Endothelial cell of umbilical vein (primary cell): ENCODE data around the gene FILIP1. TPM values are rescaled to one million over a fixed set of nuclear protein-coding genes. Genes with fewer than 3 reads are reported as not detected.
A peak's percentile ranks its signal among the peaks of the same experiment; 100 is the strongest.

Source experiments
- BruUV-seq: library from RNA; stranded (reverse); fragments of 400-500 nt; replicated peaks from 2 replicates; lab custom pipeline; 2021; lab: Mats Ljungman, UMichigan
- CTCF ChIA-PET: fragments of 300-600, 350-600 bp; sonication (Branson Sonifier 250); formaldehyde crosslinking; loops from one replicate; lab custom pipeline; 2021; ENCODE audit warnings: antibody characterized with exemption, inconsistent platforms; lab: Charles Lee
- POLR2A ChIA-PET: fragments of 300-600, 350-600 bp; sonication (Branson Sonifier 250); formaldehyde crosslinking; loops from one replicate; lab custom pipeline; 2021; ENCODE audit warnings: antibody characterized with exemption, inconsistent platforms; lab: Charles Lee
- DNase-seq: peaks from one replicate; pipeline ENCODE4 v3.0.0-alpha.2; 2011; ENCODE audit warnings: low read depth, low spot score
- FAIRE-seq: peaks from 2 replicates; lab custom pipeline; 2011; peaks lifted over from hg19 to GRCh38; lab: Jason Lieb, UNC
- H2AFZ ChIP-seq: 2 replicates; pipeline ENCODE4 v1.6.0; 2012; ENCODE audit warnings: low read depth, low read length, control low read depth, inconsistent platforms
- H3K27ac ChIP-seq: 2 replicates; pipeline ENCODE4 v1.5.1; 2011; ENCODE audit warnings: low read depth, mild to moderate bottlenecking, control low read depth, low read length, moderate library complexity; ENCODE audit not compliant: insufficient read depth
- H3K27me3 ChIP-seq, 2 experiments: 2 replicates each; pipeline versions ENCODE4 v1.6.0 to v1.6.1; 2011; ENCODE audit warnings: low read length in 2 of 2, mixed read lengths in 1 of 2; ENCODE audit not compliant: control insufficient read depth in 2 of 2, insufficient read depth in 2 of 2
- H3K36me3 ChIP-seq, 2 experiments: 2 replicates in 1 of 2; 3 replicates in 1 of 2; pipeline ENCODE4 v1.5.1; 2011; ENCODE audit warnings: low read length in 2 of 2, mild to moderate bottlenecking in 1 of 2, moderate library complexity in 1 of 2; ENCODE audit not compliant: control insufficient read depth in 2 of 2, insufficient read depth in 2 of 2; ENCODE audit errors: extremely low read depth in 1 of 2
- H3K4me1 ChIP-seq: 3 replicates; pipeline ENCODE4 v1.5.1; 2011; ENCODE audit warnings: mild to moderate bottlenecking, low read length; ENCODE audit not compliant: control insufficient read depth, insufficient read depth; ENCODE audit errors: extremely low read depth
- H3K4me2 ChIP-seq: 2 replicates; pipeline ENCODE4 v1.6.1; 2011; ENCODE audit warnings: low read length, control low read depth, mixed read lengths; ENCODE audit not compliant: insufficient read depth
- H3K4me3 ChIP-seq, 3 experiments: fragments of 200-600 bp in 1 of 3; sonication (generic), shearing (Covaris generic) in 1 of 3; replicated peaks in 1 of 3; 2 replicates each; pipeline ENCODE4 v1.5.1; 2011 to 2016; ENCODE audit warnings: control low read depth in 3 of 3, low read length in 3 of 3, mild to moderate bottlenecking in 2 of 3, inconsistent platforms in 1 of 3, low read depth in 1 of 3, moderate library complexity in 1 of 3; ENCODE audit not compliant: insufficient read depth in 1 of 3
- H3K79me2 ChIP-seq: 2 replicates; pipeline ENCODE4 v1.6.0; 2012; ENCODE audit warnings: low read length, inconsistent platforms; ENCODE audit not compliant: control insufficient read depth, insufficient read depth
- H3K9ac ChIP-seq: replicated peaks from 2 replicates; pipeline ENCODE3; 2011; ENCODE audit warnings: low read length, control low read depth; ENCODE audit not compliant: insufficient read depth; ENCODE audit errors: extremely low read depth
- H3K9me1 ChIP-seq: replicated peaks from 3 replicates; pipeline ENCODE4 v1.6.0; 2011; ENCODE audit warnings: mild to moderate bottlenecking, low read length; ENCODE audit not compliant: control insufficient read depth, insufficient read depth; ENCODE audit errors: extremely low read depth
- H3K9me3 ChIP-seq: replicated peaks from 2 replicates; pipeline ENCODE4 v1.5.1; 2012; ENCODE audit warnings: low read length, inconsistent platforms; ENCODE audit not compliant: control insufficient read depth, insufficient read depth
- H4K20me1 ChIP-seq: replicated peaks from 2 replicates; pipeline ENCODE3; 2011; ENCODE audit warnings: mild to moderate bottlenecking, low read length; ENCODE audit not compliant: control insufficient read depth, insufficient read depth; ENCODE audit errors: extremely low read depth
- CTCF ChIP-seq, 2 donors: IDR thresholded peaks; 1 replicate in 1 of 2; 2 replicates in 1 of 2; pipeline ENCODE4 v1.5.1; 2011; ENCODE audit warnings: low read length in 2 of 2, mild to moderate bottlenecking in 2 of 2, moderate library complexity in 2 of 2, control low read depth in 1 of 2, inconsistent platforms in 1 of 2, low read depth in 1 of 2; ENCODE audit not compliant: insufficient read depth in 1 of 2; ENCODE audit errors: extremely low read depth in 1 of 2
- EZH2 ChIP-seq: IDR thresholded peaks from 2 replicates; pipeline ENCODE4 v1.6.1; 2012; ENCODE audit warnings: borderline replicate concordance, low read depth, mild to moderate bottlenecking, moderate library complexity, low read length, inconsistent platforms; ENCODE audit not compliant: severe bottlenecking
- FOS ChIP-seq: IDR thresholded peaks from 2 replicates; pipeline ENCODE4 v1.6.1; 2011; ENCODE audit warnings: mild to moderate bottlenecking, low read length, moderate library complexity, borderline replicate concordance; ENCODE audit not compliant: insufficient read depth
- GATA2 ChIP-seq: IDR thresholded peaks from 2 replicates; pipeline ENCODE4 v1.7.0; 2011; ENCODE audit warnings: low read depth, mild to moderate bottlenecking, moderate library complexity, mixed read lengths, low read length; ENCODE audit not compliant: insufficient read length, insufficient read depth
- JUN ChIP-seq: IDR thresholded peaks from 2 replicates; pipeline ENCODE4 v1.6.1; 2011; ENCODE audit warnings: borderline replicate concordance, low read depth; ENCODE audit not compliant: insufficient read length, insufficient read depth
- MYC ChIP-seq: IDR thresholded peaks from one replicate; pipeline ENCODE4 v1.6.1; 2011; ENCODE audit warnings: mild to moderate bottlenecking, low read depth, low read length
- POLR2A ChIP-seq: IDR thresholded peaks from 2 replicates; pipeline ENCODE4 v1.6.1; 2012; ENCODE audit warnings: low read depth, mild to moderate bottlenecking, control low read depth, low read length
- dilution Hi-C: fragments of 300-500 bp; cut with MboI; formaldehyde crosslinking; loops from one replicate; pipeline ENCODE4 v1.15.0; 2019; ENCODE audit warnings: low sequenced_read_pairs; ENCODE audit not compliant: extremely low pct_ligation_motif_present
- intact Hi-C: fragments of 100-400 bp; cut with micrococcal nuclease; formaldehyde crosslinking; loops from one replicate; pipeline ENCODE4 v1.10.0; 2022
- polyA plus RNA-seq, 4 experiments: library from polyadenylated mRNA; depleted of rRNA in 3 of 4; stranded (reverse) in 3 of 4; unstranded in 1 of 4; fragments of >200 nt; gene quantifications; 2 replicates each; pipeline versions ENCODE4 v1.2.1 to v1.2.3, GENCODE V29; 2011 to 2012; ENCODE audit warnings: missing spikeins in 1 of 4
- total RNA-seq: library from RNA; stranded (reverse); gene quantifications from 2 replicates; pipeline ENCODE4 v1.2.3, GENCODE V29; 2021
- TF ChIP-seq, protein P1 (sequence below): IDR thresholded peaks from 2 replicates; pipeline ENCODE4 v1.6.1; 2011; ENCODE audit not compliant: insufficient read depth, insufficient read length

FILIP1 gene
- total and polyA plus RNA-seq, 2 donors (not counting 3 experiments of a cell fraction or from before 2014, with no cell fraction given): 2.8 to 13.7 TPM

- Histone ChIP-seq H3K27ac (no peak overlapping the region), H3K27me3 (no peaks in the 10 kb centered on the region), H3K9ac (no peak overlapping the region), H2AFZ (peak overlapping the region; percentile 75), H3K36me3 (no peaks in the 10 kb centered on the region), H4K20me1 (no peaks in the 10 kb centered on the region), H3K4me2 (no peak overlapping the region), H3K9me1 (no peaks in the 10 kb centered on the region), H3K9me3 (no peaks in the 10 kb centered on the region), H3K4me1 (peaks cover 11% of the 10 kb centered on the region), H3K79me2 (no peaks in the 10 kb centered on the region), H3K4me3 (no peak overlapping the region)
- CTCF ChIA-PET: interaction anchor here (1.0 to 1.3 kb wide), 4 partner anchors 42 to 148 kb away, joined by 3 to 4 read pairs (median 3); no protein-coding TSS in a partner anchor
- DNase-seq (peak; percentile 61), FAIRE-seq (no peak)
- POLR2A ChIA-PET: no interaction called here
- intact Hi-C loops (no loop called here), dilution Hi-C loops (no loop called here)
- BruUV-seq: no TSS peak
- TF ChIP-seq JUN (no peak), POLR2A (no peak), MYC (no peak), GATA2 (no peak), EZH2 (no peak), CTCF (IDR thresholded peaks at IDR 0.05; ENCODE audit: extremely low read depth in 1 of 2, insufficient read depth in 1 of 2, low read depth in 1 of 2, low read length in 2 of 2) (no peak), FOS (no peak)
- TF ChIP-seq, protein P1, sequence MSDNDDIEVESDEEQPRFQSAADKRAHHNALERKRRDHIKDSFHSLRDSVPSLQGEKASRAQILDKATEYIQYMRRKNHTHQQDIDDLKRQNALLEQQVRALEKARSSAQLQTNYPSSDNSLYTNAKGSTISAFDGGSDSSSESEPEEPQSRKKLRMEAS: no peak
Measured at GRCh38 chr6:75376347-75377024, 117.1 kb downstream of the FILIP1 start.
